Upper lobe of left lung (tissue), 6 donors: Measurements from ENCODE around the gene ACSL5. TPM values are rescaled to one million over a fixed set of nuclear protein-coding genes. Genes with fewer than 3 reads are reported as not detected.
A peak's percentile ranks its signal among the peaks of the same experiment; 100 is the strongest.

ENCODE experiments used
- ATAC-seq, 2 donors: fragments of 200-7000 bp; cut with Tn5 transposase; one replicate each; pipeline ENCODE4 v1.9.1; 2022; ENCODE audit warnings: mild to moderate bottlenecking in 2 of 2, moderate library complexity in 2 of 2; ENCODE audit not compliant: low FRiP score in 2 of 2
- DNase-seq, 2 donors: peaks; one replicate each; pipeline ENCODE4 v3.0.0-alpha.2; 2019 to 2020
- H3K27ac ChIP-seq, 4 donors: fragments of 200-600 bp; sonication (generic); one replicate each; pipeline ENCODE4 v1.5.1; 2016 to 2019
- H3K27me3 ChIP-seq, 4 donors: fragments of 200-600 bp; sonication (generic); one replicate each; pipeline ENCODE4 v1.5.1; 2017 to 2019
- H3K36me3 ChIP-seq, 4 donors: fragments of 200-600 bp; sonication (generic); one replicate each; pipeline ENCODE4 v1.5.1; 2016 to 2019
- H3K4me1 ChIP-seq, 4 donors: fragments of 200-600 bp; sonication (generic); one replicate each; pipeline ENCODE4 v1.5.1; 2018 to 2019
- H3K4me3 ChIP-seq, 4 donors: fragments of 200-600 bp; sonication (generic); one replicate each; pipeline ENCODE4 v1.5.1; 2017 to 2019; ENCODE audit warnings: mild to moderate bottlenecking in 2 of 4, moderate library complexity in 1 of 4
- H3K9me3 ChIP-seq, 4 donors: fragments of 200-600 bp; sonication (generic); one replicate each; pipeline ENCODE4 v1.5.1; 2018 to 2019
- EP300 ChIP-seq, 4 donors: sonication (generic); formaldehyde crosslinking; IDR thresholded peaks; one replicate each; pipeline ENCODE4 v1.5.1; 2017; ENCODE audit warnings: antibody characterized with exemption in 4 of 4, control low read depth in 2 of 4
- POLR2A ChIP-seq, 4 donors: fragments of 450-650 bp; IDR thresholded peaks; one replicate each; pipeline ENCODE4 v1.5.1; 2016 to 2017; ENCODE audit warnings: antibody characterized with exemption in 4 of 4, mild to moderate bottlenecking in 2 of 4
- POLR2AphosphoS5 ChIP-seq, 2 donors: sonication (generic); formaldehyde crosslinking; IDR thresholded peaks; one replicate each; pipeline ENCODE4 v1.5.1; 2017; ENCODE audit warnings: antibody characterized with exemption in 2 of 2
- WGBS, 2 donors: methylation state at CpG; one replicate each; pipeline ENCODE4 v1.1.5; 2017 to 2018; 5-methylcytosine and 5-hydroxymethylcytosine counted together
- total RNA-seq, 6 donors: library from RNA; depleted of rRNA in 4 of 6; stranded (reverse); fragments of >200 nt in 4 of 6; gene quantifications; one replicate each; pipeline versions ENCODE4 v1.1.0 to v1.2.1, GENCODE V29; 2016 to 2021
- TF ChIP-seq, protein P1 (sequence below), 6 experiments: fragments of 450-650 bp in 4 of 6; fragments of 200-600 bp in 2 of 6; sonication (generic) in 2 of 6; IDR thresholded peaks; one replicate each; pipeline ENCODE4 v1.5.1; 2016 to 2019; ENCODE audit warnings: antibody characterized with exemption in 6 of 6
- donor health status: DM: no; HTN: no; CAD: no; lungs with moderate emphysema.
- donor health status: DM: no; HTN: yes; CAD: no; lungs with severe emphysema.

Gene ACSL5
- total RNA-seq, 6 donors from 2014 or later, result 33.2 to 73.0 (median 62.0) TPM

DNA sequence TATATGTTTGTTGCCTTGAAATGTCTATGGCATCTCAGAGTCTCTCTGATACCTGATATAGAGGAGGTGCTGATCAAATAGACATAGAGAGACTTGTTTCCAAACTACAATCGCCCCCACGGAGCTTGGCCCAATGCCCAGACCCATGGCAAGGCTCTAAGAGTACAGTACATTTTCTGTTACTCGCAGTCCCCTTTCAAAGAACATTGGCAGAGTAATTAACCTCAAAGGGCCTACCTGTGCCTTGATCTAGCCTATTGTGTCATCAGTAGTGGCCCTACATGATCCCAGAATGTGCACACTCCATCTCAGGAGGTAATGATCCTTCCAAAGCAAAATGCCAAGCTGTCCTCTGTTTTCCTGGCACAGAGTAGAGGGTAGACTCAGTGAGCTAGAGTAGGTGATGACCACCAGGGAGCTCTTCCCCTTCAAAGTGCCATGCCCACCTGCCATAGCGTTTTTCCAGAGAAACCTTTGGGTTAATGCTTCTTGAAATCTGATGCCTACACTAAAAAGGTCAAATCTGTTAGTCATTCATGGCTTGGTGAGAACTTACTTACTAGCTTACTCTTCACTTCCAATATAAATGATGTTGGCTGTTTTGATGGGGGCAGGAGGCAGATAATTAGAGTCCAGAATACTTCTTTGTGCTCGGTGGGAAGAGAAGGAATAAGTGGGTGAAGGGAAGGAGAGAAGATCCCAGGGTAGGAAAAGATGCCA is 41.2 kb upstream of the ACSL5 start:
- H3K27ac ChIP-seq, result no peak overlapping the region
- 78 to 82% methylated on average over 2 to 5 of the region's 5 CpGs for WGBS, 2 donors
- TF ChIP-seq POLR2AphosphoS5 (IDR thresholded peaks at IDR 0.05) (no peak), POLR2A (IDR thresholded peaks at IDR 0.05) (no peak), EP300 (IDR thresholded peaks at IDR 0.05) (no peak)
- TF ChIP-seq, protein P1, sequence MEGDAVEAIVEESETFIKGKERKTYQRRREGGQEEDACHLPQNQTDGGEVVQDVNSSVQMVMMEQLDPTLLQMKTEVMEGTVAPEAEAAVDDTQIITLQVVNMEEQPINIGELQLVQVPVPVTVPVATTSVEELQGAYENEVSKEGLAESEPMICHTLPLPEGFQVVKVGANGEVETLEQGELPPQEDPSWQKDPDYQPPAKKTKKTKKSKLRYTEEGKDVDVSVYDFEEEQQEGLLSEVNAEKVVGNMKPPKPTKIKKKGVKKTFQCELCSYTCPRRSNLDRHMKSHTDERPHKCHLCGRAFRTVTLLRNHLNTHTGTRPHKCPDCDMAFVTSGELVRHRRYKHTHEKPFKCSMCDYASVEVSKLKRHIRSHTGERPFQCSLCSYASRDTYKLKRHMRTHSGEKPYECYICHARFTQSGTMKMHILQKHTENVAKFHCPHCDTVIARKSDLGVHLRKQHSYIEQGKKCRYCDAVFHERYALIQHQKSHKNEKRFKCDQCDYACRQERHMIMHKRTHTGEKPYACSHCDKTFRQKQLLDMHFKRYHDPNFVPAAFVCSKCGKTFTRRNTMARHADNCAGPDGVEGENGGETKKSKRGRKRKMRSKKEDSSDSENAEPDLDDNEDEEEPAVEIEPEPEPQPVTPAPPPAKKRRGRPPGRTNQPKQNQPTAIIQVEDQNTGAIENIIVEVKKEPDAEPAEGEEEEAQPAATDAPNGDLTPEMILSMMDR (IDR thresholded peaks at IDR 0.05), result no peak
- no peaks in the 10 kb centered on the region for H3K36me3 ChIP-seq
- no peak overlapping the region for H3K4me3 ChIP-seq
- H3K4me1 ChIP-seq, result peaks cover 0 to 7% (median 0%) of the 10 kb centered on the region in 4 donors
- no peaks in the 10 kb centered on the region for H3K9me3 ChIP-seq
- no peak for ATAC-seq
- no peaks in the 10 kb centered on the region for H3K27me3 ChIP-seq
- peak in 1 of 2 donors; percentile 32 for DNase-seq

DNA sequence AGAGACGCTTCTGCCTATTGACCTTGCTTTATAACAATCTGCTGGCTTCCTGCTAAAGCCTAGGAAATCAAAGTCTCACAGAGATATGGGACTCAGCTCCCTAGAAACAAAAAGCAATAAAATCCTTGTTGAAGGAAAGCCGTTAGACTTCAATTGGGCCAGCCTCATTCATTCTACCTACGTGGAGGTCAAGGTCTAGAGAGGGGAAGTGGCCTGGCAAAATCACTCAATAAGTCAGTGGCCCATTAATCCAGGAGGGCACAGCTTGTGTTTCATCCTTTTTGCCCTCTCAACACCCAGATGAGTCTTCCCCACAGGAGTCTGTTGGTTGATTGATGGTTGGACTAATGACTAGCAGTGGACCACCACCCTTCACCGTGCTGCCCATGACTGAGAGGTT is 40.5 kb upstream of the ACSL5 start:
- ATAC-seq (no peak), DNase-seq (no peak)
- H3K27me3 ChIP-seq, result no peaks in the 10 kb centered on the region
- H3K27ac ChIP-seq, result no peak overlapping the region
- no peaks in the 10 kb centered on the region for H3K9me3 ChIP-seq
- 73 to 89% methylated on average over 3 to 4 of the region's 4 CpGs for WGBS, 2 donors
- H3K4me3 ChIP-seq, result no peak overlapping the region
- H3K36me3 ChIP-seq, result no peaks in the 10 kb centered on the region
- TF ChIP-seq EP300 (IDR thresholded peaks at IDR 0.05) (no peak), POLR2A (IDR thresholded peaks at IDR 0.05) (no peak), POLR2AphosphoS5 (IDR thresholded peaks at IDR 0.05) (no peak)
- TF ChIP-seq, protein P1 (IDR thresholded peaks at IDR 0.05), result no peak
- H3K4me1 ChIP-seq, result peaks cover 0 to 7% (median 0%) of the 10 kb centered on the region in 4 donors

DNA sequence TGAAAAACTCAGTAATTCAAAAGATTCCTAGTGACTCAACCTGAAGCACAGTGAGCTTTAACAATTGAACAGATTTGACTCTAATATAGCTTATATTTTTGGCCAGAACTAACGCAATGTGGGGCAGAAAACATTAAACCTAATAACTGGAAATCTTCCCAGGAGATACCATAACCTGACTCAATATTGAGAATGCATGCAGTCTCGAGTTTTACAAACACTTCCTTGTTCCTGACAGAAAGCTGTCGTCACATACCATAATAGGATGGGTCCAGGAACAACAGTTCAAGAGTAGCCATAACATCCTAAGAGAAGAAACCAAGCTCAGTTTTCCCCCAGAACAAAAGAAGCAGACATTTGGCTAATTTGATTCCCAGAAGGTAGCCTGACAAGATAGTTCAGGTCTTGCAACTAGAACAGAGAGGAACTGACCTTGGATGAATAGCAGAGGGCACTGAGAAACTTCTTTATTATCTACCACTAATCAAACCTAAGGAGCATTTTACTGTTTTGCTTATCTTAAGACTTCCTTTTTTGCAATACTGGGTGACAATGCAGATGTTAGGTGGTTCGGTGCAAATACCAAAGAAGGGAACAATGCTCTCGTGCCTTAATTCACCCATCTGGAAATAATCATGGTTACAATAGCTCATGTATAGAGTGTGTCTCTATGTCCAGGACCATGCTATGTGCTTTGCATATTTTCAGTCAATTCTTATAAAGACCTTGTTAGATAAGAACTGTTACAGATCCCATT is 38.6 kb upstream of the ACSL5 start:
- WGBS, 2 donors, result 37 to 44% methylated on average over 5 of the region's 5 CpGs
- no peak for ATAC-seq

DNA sequence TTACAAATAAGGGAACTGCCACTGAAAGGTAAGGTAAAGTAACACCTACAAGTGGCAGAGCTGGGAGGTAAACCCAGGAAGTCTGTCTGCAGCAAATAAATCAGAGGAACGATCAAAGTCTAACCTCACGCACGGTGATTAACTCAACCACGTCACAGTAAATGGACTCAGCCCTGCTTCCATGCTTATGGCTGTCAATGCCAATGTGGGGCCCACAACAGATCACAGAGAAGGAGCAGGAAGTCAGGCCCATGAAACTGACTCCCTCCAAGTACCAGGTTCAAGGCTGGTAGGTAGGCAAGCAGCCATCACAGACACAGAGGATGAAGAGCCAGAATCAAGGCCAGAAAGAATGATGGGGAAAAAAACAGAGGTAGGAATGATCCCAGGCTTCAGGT is 38.0 kb upstream of the ACSL5 start:
- Histone ChIP-seq H3K4me1 (peaks cover 0 to 7% (median 0%) of the 10 kb centered on the region in 4 donors), H3K27me3 (no peaks in the 10 kb centered on the region), H3K27ac (no peak overlapping the region), H3K4me3 (no peak overlapping the region), H3K9me3 (no peaks in the 10 kb centered on the region), H3K36me3 (no peaks in the 10 kb centered on the region)
- TF ChIP-seq POLR2AphosphoS5 (IDR thresholded peaks at IDR 0.05) (no peak), POLR2A (IDR thresholded peaks at IDR 0.05) (no peak), EP300 (IDR thresholded peaks at IDR 0.05) (no peak)
- TF ChIP-seq, protein P1 (IDR thresholded peaks at IDR 0.05), result no peak
- DNase-seq, result no peak
- no peak for ATAC-seq
- WGBS, 2 donors, result 52 to 62% methylated on average over 4 of the region's 4 CpGs

More for the DNA sequence above, 38.6 kb upstream of the ACSL5 start:
- Histone ChIP-seq H3K4me3 (no peak overlapping the region), H3K36me3 (no peaks in the 10 kb centered on the region), H3K9me3 (no peaks in the 10 kb centered on the region), H3K4me1 (peaks cover 0 to 7% (median 0%) of the 10 kb centered on the region in 4 donors), H3K27ac (no peak overlapping the region), H3K27me3 (no peaks in the 10 kb centered on the region)
- no peak for DNase-seq
- no peak for TF ChIP-seq POLR2A (IDR thresholded peaks at IDR 0.05)
- TF ChIP-seq, protein P1 (IDR thresholded peaks at IDR 0.05), result no peak
- no peak for TF ChIP-seq EP300 (IDR thresholded peaks at IDR 0.05)
- TF ChIP-seq POLR2AphosphoS5 (IDR thresholded peaks at IDR 0.05), result no peak
